Prostate gland (tissue), 2 donors: ENCODE results near the gene EGLN2.
"Not testable (repeated sequence)": the region's sequence is repeated elsewhere in the genome, so short reads cannot be mapped to it uniquely, and the experiment has no call there.

Source experiments
- CTCF ChIP-seq, 4 experiments: fragments of 200-600 bp in 2 of 4; fragments of 450-650 bp in 2 of 4; sonication (generic) in 2 of 4; IDR thresholded peaks; 1 replicate in 3 of 4; 2 replicates in 1 of 4; pipeline ENCODE4 v1.5.1; 2016 to 2019; ENCODE audit warnings: antibody characterized with exemption in 4 of 4, mild to moderate bottlenecking in 2 of 4, moderate library complexity in 2 of 4
- POLR2A ChIP-seq: fragments of 450-650 bp; IDR thresholded peaks from one replicate; pipeline ENCODE4 v1.6.1; 2016; ENCODE audit warnings: antibody characterized with exemption, mild to moderate bottlenecking
- POLR2AphosphoS5 ChIP-seq: sonication (generic); formaldehyde crosslinking; IDR thresholded peaks from one replicate; pipeline ENCODE4 v1.6.1; 2017; ENCODE audit warnings: antibody characterized with exemption

- not testable (repeated sequence) for TF ChIP-seq POLR2A; CTCF (IDR thresholded peaks at IDR 0.05); POLR2AphosphoS5
Observed at GRCh38 chr19:40850277-40850676, 51.3 kb downstream of the EGLN2 start, which contains the start of gene CYP2A6.
